ENCODE data around the gene MAD2L2. TPM values are rescaled to one million over a fixed set of nuclear protein-coding genes. Genes with fewer than 3 reads are reported as not detected.
A peak's percentile ranks its signal among the peaks of the same experiment; 100 is the strongest.

Gene MAD2L2
- total and polyA plus RNA-seq, 9 of the 15 experiments (the other 6 are each of a cell fraction or from before 2014, with no cell fraction given): 12.4 to 286 (median 143) TPM

GRCh38 chr1:11701981-11702803 is 21.2 kb upstream of the MAD2L2 start (continued):
- TF ChIP-seq CCNT2 (IDR thresholded peaks at IDR 0.05; ENCODE audit: borderline replicate concordance, extremely low read depth, insufficient read length, low read depth, low read length) (no peak), BMI1 (IDR thresholded peaks at IDR 0.05; ENCODE audit: low read length) (no peak), ELF4 (CRISPR knock-in tag; IDR thresholded peaks at IDR 0.05) (peak; percentile 38; the same call in 1 of the 2 replicates), CREB3L1 (IDR thresholded peaks at IDR 0.05; ENCODE audit: borderline replicate concordance, low read depth) (no peak), RBM34 (IDR thresholded peaks at IDR 0.05; ENCODE audit: borderline replicate concordance, insufficient read depth, low read length) (no peak), KAT8 (IDR thresholded peaks at IDR 0.05; ENCODE audit: low read depth) (no peak), PRDM10 (IDR thresholded peaks at IDR 0.05; ENCODE audit: partially characterized antibody) (no peak), EGR1 (conservative IDR thresholded peaks at IDR 0.05) (peak; percentile 71), SMAD1 (IDR thresholded peaks at IDR 0.05; ENCODE audit: low read depth, low read length, partially characterized antibody) (no peak), ZNF347 (CRISPR knock-in tag; IDR thresholded peaks at IDR 0.05; ENCODE audit: low read depth) (no peak), ZMIZ1 (IDR thresholded peaks at IDR 0.05; ENCODE audit: low read depth in 2 of 2, low read length in 2 of 2) (no peak), THRAP3 (IDR thresholded peaks at IDR 0.05; ENCODE audit: borderline replicate concordance) (peak; percentile 64; the same call in 1 of the 2 replicates), SMARCA5 (IDR thresholded peaks at IDR 0.05) (no peak), ARID2 (IDR thresholded peaks at IDR 0.05) (peak; percentile 10; the same call in 1 of the 2 replicates), THRB (CRISPR knock-in tag; conservative IDR thresholded peaks at IDR 0.05) (0 out of 2 replicates have a peak, but pooled peaks have one; percentile 53), ZNF445 (CRISPR knock-in tag; IDR thresholded peaks at IDR 0.05; ENCODE audit: low read depth) (no peak), MTA1 (IDR thresholded peaks at IDR 0.05; ENCODE audit: borderline replicate concordance) (no peak), CSDE1 (IDR thresholded peaks at IDR 0.05) (peak in 1 of 2 experiments; percentile 22; a peak in 1 of 4 replicates)
